Mucosa of rectum (tissue), 2 donors: Measurements from ENCODE around the gene ATP2C2.
"Not testable (repeated sequence)": the region's sequence is repeated elsewhere in the genome, so short reads cannot be mapped to it uniquely, and the experiment has no call there.

ENCODE experiments used
- H3K27ac ChIP-seq, 2 donors: one replicate each; pipeline ENCODE4 v1.7.0; 2013; ENCODE audit warnings: inconsistent platforms in 2 of 2, low read depth in 2 of 2, low read length in 2 of 2
- H3K27me3 ChIP-seq, 2 donors: one replicate each; pipeline ENCODE4 v1.7.0; 2013; ENCODE audit warnings: low read length in 2 of 2; ENCODE audit not compliant: control insufficient read depth in 2 of 2, insufficient read depth in 2 of 2
- H3K36me3 ChIP-seq, 2 donors: one replicate each; pipeline ENCODE4 v1.7.0; 2013; ENCODE audit warnings: low read length in 2 of 2; ENCODE audit not compliant: control insufficient read depth in 2 of 2, insufficient read depth in 2 of 2
- H3K4me1 ChIP-seq, 2 donors: one replicate each; pipeline ENCODE4 v1.7.0; 2013; ENCODE audit warnings: low read length in 2 of 2, mild to moderate bottlenecking in 1 of 2; ENCODE audit not compliant: control insufficient read depth in 2 of 2, insufficient read depth in 2 of 2
- H3K4me3 ChIP-seq, 2 donors: one replicate each; pipeline ENCODE4 v1.7.0; 2013; ENCODE audit warnings: low read length in 2 of 2
- H3K9ac ChIP-seq, 2 donors: one replicate each; pipeline ENCODE4 v1.7.0; 2013; ENCODE audit warnings: low read length in 2 of 2, low read depth in 1 of 2, mild to moderate bottlenecking in 1 of 2
- H3K9me3 ChIP-seq, 2 donors: one replicate each; pipeline ENCODE4 v1.7.0; 2013; ENCODE audit warnings: low read length in 2 of 2; ENCODE audit not compliant: control insufficient read depth in 2 of 2
- donor health status: healthy.
- donor health status: Normal muscosa, but diverticular disease.

The ATP2C2 gene

DNA sequence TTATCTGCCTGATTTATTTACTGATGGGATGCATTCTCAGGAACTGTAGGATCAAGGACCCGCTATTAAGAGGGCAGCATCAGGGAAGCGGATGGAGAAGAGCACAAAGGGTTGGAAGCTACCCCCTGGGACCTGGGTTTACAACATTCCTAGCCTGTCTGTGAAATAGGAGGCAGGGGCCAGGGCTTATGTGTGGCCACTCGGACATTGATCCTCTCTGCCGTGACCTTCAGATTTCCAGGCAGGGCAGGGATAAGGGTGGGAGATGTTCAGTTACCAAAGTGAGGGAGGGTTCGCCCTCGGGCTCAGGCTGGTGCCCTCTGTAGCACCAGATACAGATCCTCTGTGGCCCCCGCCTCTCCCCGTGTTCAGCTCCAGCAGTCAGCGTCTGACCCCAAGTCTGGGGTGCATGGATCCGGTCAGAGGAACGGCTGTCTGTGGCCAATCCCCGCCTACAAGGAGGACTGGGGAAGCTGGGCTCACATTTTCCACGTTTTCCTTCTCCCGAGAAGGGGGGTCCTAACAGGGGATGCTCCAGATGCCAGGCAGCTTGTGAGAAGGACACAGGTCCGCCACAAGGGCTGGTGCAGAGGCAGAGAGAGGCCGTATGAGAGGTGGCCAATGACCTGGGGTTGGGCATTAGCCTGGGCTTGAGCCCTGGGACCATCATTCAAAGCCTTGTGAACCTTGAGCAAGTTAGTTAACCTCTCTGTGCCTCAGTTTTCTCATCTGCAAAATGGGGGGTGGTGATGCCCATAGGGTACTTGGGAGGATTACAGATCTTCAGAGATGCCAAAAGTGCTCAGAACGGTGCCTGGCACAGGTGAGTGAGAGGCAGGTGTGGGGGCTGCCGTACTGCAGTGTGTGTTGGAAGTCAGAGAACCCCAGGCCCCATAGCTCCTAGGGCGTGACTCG lies 48.3 kb downstream of the ATP2C2 start:
- Histone ChIP-seq H3K9me3 (no peaks in the 10 kb centered on the region), H3K4me3 (no peak overlapping the region), H3K36me3 (peaks cover 17 to 53% of the 10 kb centered on the region in 2 donors), H3K27me3 (no peaks in the 10 kb centered on the region), H3K9ac (no peak overlapping the region), H3K27ac (no peak overlapping the region), H3K4me1 (no peaks in the 10 kb centered on the region)

- peaks cover 25 to 57% of the 10 kb centered on the region in 2 donors for H3K36me3 ChIP-seq
- H3K4me3 ChIP-seq = no peak overlapping the region
- H3K4me1 ChIP-seq = peaks cover 0 to 5% of the 10 kb centered on the region in 2 donors
- no peaks in the 10 kb centered on the region for H3K9me3 ChIP-seq
- no peaks in the 10 kb centered on the region for H3K27me3 ChIP-seq
- H3K9ac ChIP-seq = no peak overlapping the region
- H3K27ac ChIP-seq = no peak overlapping the region
Observed at GRCh38 chr16:84418056-84418849, 49.9 kb downstream of the ATP2C2 start.

GRCh38 chr16:84419730-84420129 lies 51.4 kb downstream of the ATP2C2 start:
- Histone ChIP-seq H3K4me3 (no peak overlapping the region), H3K36me3 (peaks cover 37 to 50% of the 10 kb centered on the region in 2 donors), H3K27ac (no peak overlapping the region), H3K4me1 (peaks cover 0 to 7% of the 10 kb centered on the region in 2 donors), H3K27me3 (no peaks in the 10 kb centered on the region), H3K9ac (no peak overlapping the region), H3K9me3 (no peaks in the 10 kb centered on the region)

DNA sequence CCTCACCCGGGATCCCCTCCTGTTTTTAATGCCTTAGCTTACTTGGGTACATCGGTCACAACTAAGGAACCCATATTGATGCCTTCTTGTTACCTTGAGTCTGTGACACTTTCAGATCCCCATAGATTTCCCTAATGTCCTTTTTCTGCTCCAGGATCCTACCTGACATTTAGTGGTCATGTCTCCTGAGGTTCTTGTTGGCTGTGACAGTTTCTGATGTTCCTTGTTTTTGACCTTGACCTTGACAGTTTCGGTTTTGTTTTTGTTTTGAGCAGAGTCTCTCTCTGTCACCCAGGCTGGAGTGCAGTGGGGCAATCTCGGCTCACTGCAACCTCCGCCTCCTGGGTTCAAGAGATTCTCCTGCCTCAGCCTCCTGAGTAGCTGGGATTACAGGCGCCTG lies 52.2 kb downstream of the ATP2C2 start:
- peaks cover 40 to 49% of the 10 kb centered on the region in 2 donors for H3K36me3 ChIP-seq
- H3K9me3 ChIP-seq, H3K4me3 ChIP-seq, H3K9ac ChIP-seq, H3K27ac ChIP-seq, H3K27me3 ChIP-seq, H3K4me1 ChIP-seq: not testable (repeated sequence)

GRCh38 chr16:84421081-84421937 lies 53.0 kb downstream of the ATP2C2 start:
- Histone ChIP-seq H3K27ac (no peak overlapping the region), H3K4me3 (no peak overlapping the region), H3K4me1 (peaks cover 0 to 7% of the 10 kb centered on the region in 2 donors), H3K36me3 (peaks cover 47 to 52% of the 10 kb centered on the region in 2 donors), H3K27me3 (no peaks in the 10 kb centered on the region), H3K9me3 (no peaks in the 10 kb centered on the region), H3K9ac (no peak overlapping the region)

- Histone ChIP-seq H3K9ac (no peak overlapping the region), H3K4me1 (peaks cover 0 to 7% of the 10 kb centered on the region in 2 donors), H3K4me3 (no peak overlapping the region), H3K27me3 (no peaks in the 10 kb centered on the region), H3K36me3 (peaks cover 49 to 52% of the 10 kb centered on the region in 2 donors), H3K9me3 (no peaks in the 10 kb centered on the region), H3K27ac (no peak overlapping the region)
Observed at GRCh38 chr16:84421938-84422220, 53.5 kb downstream of the ATP2C2 start.

- Histone ChIP-seq H3K4me1 (peaks cover 0 to 7% of the 10 kb centered on the region in 2 donors), H3K9ac (no peak overlapping the region), H3K27ac (no peak overlapping the region), H3K9me3 (no peaks in the 10 kb centered on the region), H3K27me3 (no peaks in the 10 kb centered on the region), H3K4me3 (no peak overlapping the region), H3K36me3 (peaks cover 46 to 53% of the 10 kb centered on the region in 2 donors)
Observed at GRCh38 chr16:84423416-84423837, 55.1 kb downstream of the ATP2C2 start.

GRCh38 chr16:84425696-84426095 lies 57.4 kb downstream of the ATP2C2 start:
- no peaks in the 10 kb centered on the region for H3K27me3 ChIP-seq
- H3K27ac ChIP-seq = no peak overlapping the region

DNA sequence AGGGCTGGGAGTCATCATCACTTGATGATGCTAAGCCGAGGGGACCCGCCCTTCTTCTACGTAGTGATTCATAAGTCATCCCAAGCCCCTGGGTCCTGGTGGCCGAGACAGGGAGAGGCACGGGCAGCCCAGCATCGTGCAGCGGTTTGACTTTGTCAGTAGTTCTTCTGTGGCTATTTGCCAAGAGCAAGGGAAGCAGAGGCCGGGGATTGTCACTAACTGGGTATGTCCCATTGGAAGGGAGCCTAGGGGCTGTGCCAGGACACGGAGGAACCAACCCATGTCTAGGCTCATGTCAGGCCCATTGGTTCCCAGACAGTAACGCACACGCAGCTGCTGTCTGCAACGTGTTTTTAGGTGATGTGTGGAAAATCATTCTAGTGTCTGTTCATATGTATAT lies 58.5 kb downstream of the ATP2C2 start:
- Histone ChIP-seq H3K4me3 (no peak overlapping the region), H3K27me3 (no peaks in the 10 kb centered on the region), H3K9me3 (no peaks in the 10 kb centered on the region), H3K27ac (no peak overlapping the region), H3K9ac (no peak overlapping the region), H3K4me1 (peaks cover 0 to 7% of the 10 kb centered on the region in 2 donors), H3K36me3 (peaks cover 40 to 58% of the 10 kb centered on the region in 2 donors)

More at GRCh38 chr16:84425696-84426095, 57.4 kb downstream of the ATP2C2 start:
- H3K4me3 ChIP-seq = no peak overlapping the region
- H3K4me1 ChIP-seq = peaks cover 0 to 7% of the 10 kb centered on the region in 2 donors
- no peak overlapping the region for H3K9ac ChIP-seq
- peaks cover 44 to 56% of the 10 kb centered on the region in 2 donors for H3K36me3 ChIP-seq
- no peaks in the 10 kb centered on the region for H3K9me3 ChIP-seq
